Spleen (tissue), 11 donors: Measurements from ENCODE around the gene RAB22A. TPM values are rescaled to one million over a fixed set of nuclear protein-coding genes. Genes with fewer than 3 reads are reported as not detected.

Source experiments
- DNase-seq: peaks from one replicate; pipeline ENCODE4 v3.0.0-alpha.2; 2020
- H3K27ac ChIP-seq, 8 donors: fragments of 200-600 bp; sonication (generic) in 7 of 8; 1 replicate in 4 of 8; 2 replicates in 4 of 8; pipeline versions ENCODE4 v1.5.0 to v1.8.0; 2016 to 2021; ENCODE audit warnings: inconsistent platforms in 4 of 8, mild to moderate bottlenecking in 4 of 8, moderate library complexity in 1 of 8
- H3K27me3 ChIP-seq, 7 donors: fragments of 200-600 bp; sonication (generic) in 6 of 7; replicated peaks in 1 of 7; 1 replicate in 4 of 7; 2 replicates in 3 of 7; pipeline versions ENCODE4 v1.5.0 to v1.8.0; 2016 to 2021; ENCODE audit warnings: inconsistent platforms in 3 of 7, mild to moderate bottlenecking in 1 of 7
- H3K36me3 ChIP-seq, 6 donors: fragments of 200-600 bp; sonication (generic) in 5 of 6; 1 replicate in 4 of 6; 2 replicates in 2 of 6; pipeline versions ENCODE4 v1.5.0 to v1.8.0; 2016 to 2021; ENCODE audit warnings: inconsistent platforms in 2 of 6
- H3K4me1 ChIP-seq, 6 donors: fragments of 200-600 bp; sonication (generic) in 5 of 6; 1 replicate in 3 of 6; 2 replicates in 3 of 6; pipeline versions ENCODE4 v1.5.0 to v1.8.0; 2016 to 2021; ENCODE audit warnings: inconsistent platforms in 3 of 6
- H3K4me3 ChIP-seq, 8 donors: fragments of 200-600 bp; sonication (generic) in 7 of 8; 1 replicate in 4 of 8; 2 replicates in 4 of 8; pipeline versions ENCODE4 v1.5.0 to v1.8.0; 2016 to 2021; ENCODE audit warnings: inconsistent platforms in 4 of 8, mild to moderate bottlenecking in 4 of 8, moderate library complexity in 2 of 8
- H3K9me3 ChIP-seq, 8 donors: fragments of 200-600 bp; sonication (generic) in 7 of 8; 1 replicate in 4 of 8; 2 replicates in 4 of 8; pipeline versions ENCODE4 v1.5.0 to v1.8.0; 2016 to 2021; ENCODE audit warnings: inconsistent platforms in 4 of 8
- CTCF ChIP-seq, 11 experiments: fragments of 200-600 bp in 7 of 11; fragments of 450-650 bp in 4 of 11; sonication (generic) in 4 of 11; IDR thresholded peaks in 8 of 11; conservative IDR thresholded peaks in 3 of 11; 1 replicate in 7 of 11; 2 replicates in 4 of 11; pipeline versions ENCODE4 v1.4.0 to v1.8.0; 2016 to 2021; ENCODE audit warnings: antibody characterized with exemption in 11 of 11, inconsistent platforms in 4 of 11, mild to moderate bottlenecking in 1 of 11
- POLR2A ChIP-seq, 3 donors: fragments of 450-650 bp; IDR thresholded peaks; one replicate each; pipeline ENCODE4 v1.5.1; 2017; ENCODE audit warnings: antibody characterized with exemption in 3 of 3, mild to moderate bottlenecking in 1 of 3
- POLR2AphosphoS5 ChIP-seq, 3 donors: sonication (generic); formaldehyde crosslinking; IDR thresholded peaks; one replicate each; pipeline ENCODE4 v1.5.1; 2017; ENCODE audit warnings: antibody characterized with exemption in 3 of 3
- WGBS, 5 donors: extraction: QIAGEN DNeasy Blood & Tissue Kit in 3 of 5; methylation state at CpG; one replicate each; pipeline versions ENCODE4 v1.1.5 to v1.1.7; 2013 to 2018; 5-methylcytosine and 5-hydroxymethylcytosine counted together
- intact Hi-C: fragments of 100-400 bp; cut with DNase I; formaldehyde crosslinking; loops from one replicate; pipeline ENCODE4 v1.15.0; 2023; ENCODE audit warnings: low total_unique reads
- polyA plus RNA-seq, 3 donors: library from polyadenylated mRNA; stranded (reverse); fragments of 200-250 nt; gene quantifications; one replicate each; pipeline ENCODE4 v1.2.1, GENCODE V29; 2013
- total RNA-seq, 7 donors: library from RNA; depleted of rRNA in 3 of 7; stranded (reverse); fragments of >200 nt in 3 of 7; fragmentation: NEBNext Ultra II Directional in 4 of 7; extraction: Animal tissue kit (Norgen Biotek cat#: 25700) in 4 of 7; gene quantifications; one replicate each; pipeline versions ENCODE4 v1.1.0 to v1.2.1, GENCODE V29; 2016 to 2021
- donor health status: healthy with polysubstance abuse.
- donor health status: DM: no; HTN: no; CAD: no; lungs with moderate emphysema.
- donor health status: DM: no; HTN: no; CAD: no.
- donor health status: Bipolar disorder and iron deficiency.
- donor health status: healthy.
- donor health status: DM: no; HTN: no; CAD: no.
- donor health status: DM: yes; HTN: yes; CAD: no.

Gene RAB22A
- total and polyA plus RNA-seq, 10 donors, result 4.2 to 22.6 (median 17.5) TPM

- DNase-seq, result no peak
- no peak overlapping the region for H3K4me3 ChIP-seq
- H3K36me3 ChIP-seq, result peaks cover 0 to 44% (median 15%) of the 10 kb centered on the region in 6 donors
- H3K9me3 ChIP-seq, result peaks cover 0 to 4% (median 0%) of the 10 kb centered on the region in 8 donors
- TF ChIP-seq CTCF (IDR thresholded peaks at IDR 0.05 in 8 of 11, conservative IDR thresholded peaks at IDR 0.05 in 3 of 11), result no peak
- TF ChIP-seq POLR2AphosphoS5 (IDR thresholded peaks at IDR 0.05), result no peak
- TF ChIP-seq POLR2A (IDR thresholded peaks at IDR 0.05), result no peak
- intact Hi-C loops, result no loop called here
- H3K27me3 ChIP-seq, result no peaks in the 10 kb centered on the region
- WGBS, 5 donors, result 74 to 95% (median 94%) methylated on average over 1 of the region's 1 CpG
- H3K27ac ChIP-seq, result peak overlapping the region in 5 of 8 donors; percentile 17 to 74 (median 39)
- H3K4me1 ChIP-seq, result peaks cover 0 to 40% (median 19%) of the 10 kb centered on the region in 6 donors
Measured at GRCh38 chr20:58416057-58416456, 106.5 kb downstream of the RAB22A start.

DNA sequence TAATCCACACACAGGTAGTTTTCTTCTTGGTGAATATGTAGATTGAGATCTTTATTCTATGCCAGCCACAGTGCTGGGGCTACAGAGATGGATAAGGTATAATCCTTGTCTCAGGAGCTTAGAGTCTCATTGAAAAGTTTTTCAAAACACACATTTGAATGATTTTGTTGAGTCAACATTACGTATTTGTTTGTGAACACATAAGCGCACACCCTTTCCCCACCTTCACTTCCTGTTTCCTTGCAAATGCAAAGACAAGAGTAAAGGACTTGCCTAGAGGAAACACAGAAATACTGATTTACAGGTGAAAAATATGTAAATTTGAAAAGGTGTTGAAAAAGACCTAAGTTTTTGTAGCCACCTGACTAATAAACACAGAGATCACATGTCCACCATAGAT lies 107.3 kb downstream of the RAB22A start:
- H3K9me3 ChIP-seq, result peaks cover 0 to 4% (median 0%) of the 10 kb centered on the region in 8 donors
- H3K4me1 ChIP-seq, result peaks cover 0 to 33% (median 19%) of the 10 kb centered on the region in 6 donors
- H3K27me3 ChIP-seq, result no peaks in the 10 kb centered on the region
- H3K4me3 ChIP-seq, result peak overlapping the region in 1 of 8 donors; percentile 27
- intact Hi-C loops, result no loop called here
- DNase-seq, result no peak
- peaks cover 0 to 52% (median 15%) of the 10 kb centered on the region in 6 donors for H3K36me3 ChIP-seq
- peak overlapping the region in 6 of 8 donors; percentile 17 to 74 (median 48) for H3K27ac ChIP-seq
- TF ChIP-seq POLR2A (IDR thresholded peaks at IDR 0.05) (no peak), CTCF (IDR thresholded peaks at IDR 0.05 in 8 of 11, conservative IDR thresholded peaks at IDR 0.05 in 3 of 11) (no peak), POLR2AphosphoS5 (IDR thresholded peaks at IDR 0.05) (no peak)
- 26 to 62% (median 57%) methylated on average over 2 of the region's 2 CpGs for WGBS, 5 donors

Other genes starting within 250 kb of the RAB22A start
- gene ANKRD60, start 81.1 kb upstream of the RAB22A start, total RNA-seq, result not detected
- not detected for gene ANKRD60, start 81.1 kb upstream of the RAB22A start, polyA plus RNA-seq
- gene VAPB, start 79.5 kb downstream of the RAB22A start, total RNA-seq, result 10 to 100 TPM; 22.3 to 32.5 (median 25.7) TPM
- gene VAPB, start 79.5 kb downstream of the RAB22A start, polyA plus RNA-seq, result 10 to 100 TPM; 11.2 to 20.7 (median 13.8) TPM
- gene APCDD1L, start 205.7 kb downstream of the RAB22A start, total RNA-seq, result under 1 TPM in 1 of 7 donors, not detected in 6; 0.50 TPM
- under 1 TPM in 1 of 3 donors, not detected in 2; 0.03 TPM for gene APCDD1L, start 205.7 kb downstream of the RAB22A start, polyA plus RNA-seq